PFSK-1 (cell line): ENCODE measurements around the gene DTNA.

Source experiments
- FOXP2 ChIP-seq: optimal IDR thresholded peaks from 2 replicates; pipeline ENCODE3; 2011; ENCODE audit warnings: borderline replicate concordance, control low read depth, inconsistent platforms; ENCODE audit not compliant: insufficient read depth; ENCODE audit errors: extremely low read length, extremely low read depth
- POLR2AphosphoS5 ChIP-seq: IDR thresholded peaks from 2 replicates; pipeline ENCODE4 v1.6.1; 2012; ENCODE audit warnings: low read depth, mild to moderate bottlenecking, control low read depth, low read length, moderate library complexity
- SIN3A ChIP-seq: IDR thresholded peaks from 2 replicates; pipeline ENCODE4 v1.6.1; 2012; ENCODE audit warnings: mild to moderate bottlenecking, low read length, moderate library complexity, borderline replicate concordance; ENCODE audit not compliant: insufficient read depth
- TAF1 ChIP-seq: IDR thresholded peaks from 2 replicates; pipeline ENCODE4 v1.6.1; 2012; ENCODE audit warnings: low read length, control low read depth, borderline replicate concordance; ENCODE audit not compliant: insufficient read depth
- TF ChIP-seq, protein P1 (sequence below), 2 experiments: IDR thresholded peaks; 2 replicates each; pipeline versions ENCODE4 v1.6.1 to v1.8.0; 2011 to 2012; ENCODE audit warnings: low read depth in 2 of 2, low read length in 2 of 2, control low read depth in 1 of 2, inconsistent platforms in 1 of 2, mild to moderate bottlenecking in 1 of 2, moderate library complexity in 1 of 2; ENCODE audit not compliant: insufficient read depth in 1 of 2

DTNA gene

DNA sequence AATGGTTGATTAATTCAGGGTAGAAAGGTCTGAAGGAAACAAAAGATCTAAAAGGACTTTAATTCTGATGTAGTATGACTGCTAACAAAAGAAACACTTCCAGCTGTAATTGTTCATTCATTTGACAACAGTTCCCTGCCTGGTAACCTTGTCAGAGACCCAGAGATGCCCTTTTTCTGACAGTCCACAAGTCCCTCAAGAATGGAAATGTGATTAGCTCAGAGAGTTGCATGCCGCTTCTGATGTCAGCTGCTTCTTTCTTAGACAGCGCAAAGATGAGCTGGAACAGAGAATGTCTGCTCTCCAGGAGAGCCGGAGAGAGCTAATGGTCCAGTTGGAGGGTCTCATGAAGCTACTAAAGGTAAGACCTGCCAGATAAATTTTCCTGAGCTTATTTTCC is 153.6 kb downstream of the DTNA start:
- no peak for TF ChIP-seq SIN3A

- TF ChIP-seq TAF1 (no peak), POLR2AphosphoS5 (no peak), FOXP2 (no peak), SIN3A (no peak)
- TF ChIP-seq, protein P1, sequence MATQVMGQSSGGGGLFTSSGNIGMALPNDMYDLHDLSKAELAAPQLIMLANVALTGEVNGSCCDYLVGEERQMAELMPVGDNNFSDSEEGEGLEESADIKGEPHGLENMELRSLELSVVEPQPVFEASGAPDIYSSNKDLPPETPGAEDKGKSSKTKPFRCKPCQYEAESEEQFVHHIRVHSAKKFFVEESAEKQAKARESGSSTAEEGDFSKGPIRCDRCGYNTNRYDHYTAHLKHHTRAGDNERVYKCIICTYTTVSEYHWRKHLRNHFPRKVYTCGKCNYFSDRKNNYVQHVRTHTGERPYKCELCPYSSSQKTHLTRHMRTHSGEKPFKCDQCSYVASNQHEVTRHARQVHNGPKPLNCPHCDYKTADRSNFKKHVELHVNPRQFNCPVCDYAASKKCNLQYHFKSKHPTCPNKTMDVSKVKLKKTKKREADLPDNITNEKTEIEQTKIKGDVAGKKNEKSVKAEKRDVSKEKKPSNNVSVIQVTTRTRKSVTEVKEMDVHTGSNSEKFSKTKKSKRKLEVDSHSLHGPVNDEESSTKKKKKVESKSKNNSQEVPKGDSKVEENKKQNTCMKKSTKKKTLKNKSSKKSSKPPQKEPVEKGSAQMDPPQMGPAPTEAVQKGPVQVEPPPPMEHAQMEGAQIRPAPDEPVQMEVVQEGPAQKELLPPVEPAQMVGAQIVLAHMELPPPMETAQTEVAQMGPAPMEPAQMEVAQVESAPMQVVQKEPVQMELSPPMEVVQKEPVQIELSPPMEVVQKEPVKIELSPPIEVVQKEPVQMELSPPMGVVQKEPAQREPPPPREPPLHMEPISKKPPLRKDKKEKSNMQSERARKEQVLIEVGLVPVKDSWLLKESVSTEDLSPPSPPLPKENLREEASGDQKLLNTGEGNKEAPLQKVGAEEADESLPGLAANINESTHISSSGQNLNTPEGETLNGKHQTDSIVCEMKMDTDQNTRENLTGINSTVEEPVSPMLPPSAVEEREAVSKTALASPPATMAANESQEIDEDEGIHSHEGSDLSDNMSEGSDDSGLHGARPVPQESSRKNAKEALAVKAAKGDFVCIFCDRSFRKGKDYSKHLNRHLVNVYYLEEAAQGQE (IDR thresholded peaks at IDR 0.05; ENCODE audit: insufficient read depth in 1 of 2, low read depth in 2 of 2, low read length in 2 of 2), result no peak
Measured at GRCh38 chr18:34864836-34865497, 154.9 kb downstream of the DTNA start.

DNA sequence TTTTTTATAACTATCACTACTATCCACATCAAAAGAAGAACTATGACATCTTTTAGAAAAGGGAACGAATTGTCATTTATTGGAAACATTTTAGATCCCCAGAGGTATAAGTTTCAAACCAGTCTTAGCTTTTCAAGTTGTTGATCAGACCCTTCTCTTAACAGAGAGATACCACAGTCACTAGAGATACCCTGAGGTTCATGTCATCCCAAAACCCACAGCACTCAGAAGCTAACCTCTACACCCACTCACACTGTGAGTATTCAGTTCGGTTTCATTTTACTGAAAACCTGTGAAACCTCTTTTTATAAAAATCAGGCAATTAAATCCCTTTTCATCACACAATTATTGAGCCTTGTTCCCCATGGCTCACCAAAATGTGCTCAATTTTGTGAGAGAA is 156.2 kb downstream of the DTNA start:
- TF ChIP-seq FOXP2 (no peak), TAF1 (no peak), SIN3A (no peak)

DNA sequence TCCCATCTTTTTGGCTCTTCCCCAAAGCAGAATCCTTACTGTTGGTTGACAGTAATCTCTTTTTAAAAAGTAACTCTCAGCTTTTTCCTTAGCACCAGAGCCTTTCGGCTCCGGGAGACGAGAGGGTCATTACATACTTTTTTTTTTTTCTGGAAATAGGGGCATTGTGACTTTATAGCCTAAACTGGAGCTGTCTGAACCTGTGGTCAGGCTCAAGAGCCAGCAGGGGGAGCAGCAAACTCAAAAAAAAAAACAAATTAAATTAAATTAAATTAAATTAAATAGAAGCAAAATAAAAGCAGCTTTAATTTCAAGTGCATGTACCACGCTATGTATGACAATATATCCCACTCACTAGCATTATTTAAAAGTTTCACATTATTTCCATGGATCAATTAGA is 156.6 kb downstream of the DTNA start:
- no peak for TF ChIP-seq POLR2AphosphoS5
- TF ChIP-seq, protein P1 (IDR thresholded peaks at IDR 0.05; ENCODE audit: insufficient read depth in 1 of 2, low read depth in 2 of 2, low read length in 2 of 2), result no peak
- no peak for TF ChIP-seq TAF1
- TF ChIP-seq SIN3A, result no peak
- TF ChIP-seq FOXP2, result no peak

- TF ChIP-seq FOXP2, result peak; percentile 39
- TF ChIP-seq, protein P1 (IDR thresholded peaks at IDR 0.05; ENCODE audit: insufficient read depth in 1 of 2, low read depth in 2 of 2, low read length in 2 of 2), result no peak
Measured at GRCh38 chr18:34867520-34867919, 157.4 kb downstream of the DTNA start.

DNA sequence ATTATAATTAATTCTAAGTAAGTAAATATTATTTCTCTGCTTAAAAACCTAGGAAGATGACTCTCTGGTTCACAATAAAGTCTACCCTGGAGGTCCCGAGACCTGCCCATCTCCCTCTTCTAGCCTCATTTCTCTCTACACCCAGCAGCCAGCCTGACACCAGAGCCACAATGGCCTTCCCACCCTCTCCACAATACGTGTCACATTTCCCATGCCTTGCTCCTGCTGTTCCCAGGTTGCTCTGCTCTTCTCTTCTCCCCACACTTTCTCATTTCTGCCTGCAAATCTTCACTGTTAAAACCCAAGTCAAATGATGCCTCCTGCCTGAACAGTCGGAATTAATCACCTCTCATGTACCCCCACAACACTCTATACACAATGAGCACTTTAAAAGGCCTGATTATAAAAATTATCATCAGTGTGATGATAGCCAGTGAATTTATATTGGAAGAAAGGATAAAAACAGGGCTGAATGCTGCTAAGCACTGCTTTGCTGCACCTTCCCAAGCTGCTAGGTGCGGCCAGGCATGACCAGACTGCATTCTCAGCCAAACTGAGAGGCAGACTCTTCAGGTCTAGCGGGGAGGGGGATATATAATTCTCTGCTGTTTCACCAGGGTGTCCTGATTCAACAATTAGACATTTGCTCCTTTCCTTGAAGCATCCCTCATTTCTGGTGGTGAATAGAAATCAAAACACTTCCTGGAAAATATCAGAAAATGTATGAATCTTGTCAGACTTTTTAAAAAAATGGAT is 160.6 kb downstream of the DTNA start:
- no peak for TF ChIP-seq FOXP2
- no peak for TF ChIP-seq TAF1
- TF ChIP-seq, protein P1 (IDR thresholded peaks at IDR 0.05; ENCODE audit: insufficient read depth in 1 of 2, low read depth in 2 of 2, low read length in 2 of 2), result no peak
- TF ChIP-seq SIN3A, result no peak
- TF ChIP-seq POLR2AphosphoS5, result no peak
